Upper lobe of left lung (tissue), 6 donors: ENCODE results near the gene AMELX. TPM values are rescaled to one million over a fixed set of nuclear protein-coding genes. Genes with fewer than 3 reads are reported as not detected.

Experiments used
- ATAC-seq, 2 donors: fragments of 200-7000 bp; cut with Tn5 transposase; one replicate each; pipeline ENCODE4 v1.9.1; 2022; ENCODE audit warnings: mild to moderate bottlenecking in 2 of 2, moderate library complexity in 2 of 2; ENCODE audit not compliant: low FRiP score in 2 of 2
- DNase-seq, 2 donors: peaks; one replicate each; pipeline ENCODE4 v3.0.0-alpha.2; 2019 to 2020
- H3K27ac ChIP-seq, 4 donors: fragments of 200-600 bp; sonication (generic); one replicate each; pipeline ENCODE4 v1.5.1; 2016 to 2019
- H3K27me3 ChIP-seq, 4 donors: fragments of 200-600 bp; sonication (generic); one replicate each; pipeline ENCODE4 v1.5.1; 2017 to 2019
- H3K36me3 ChIP-seq, 4 donors: fragments of 200-600 bp; sonication (generic); one replicate each; pipeline ENCODE4 v1.5.1; 2016 to 2019
- H3K4me1 ChIP-seq, 4 donors: fragments of 200-600 bp; sonication (generic); one replicate each; pipeline ENCODE4 v1.5.1; 2018 to 2019
- H3K4me3 ChIP-seq, 4 donors: fragments of 200-600 bp; sonication (generic); one replicate each; pipeline ENCODE4 v1.5.1; 2017 to 2019; ENCODE audit warnings: mild to moderate bottlenecking in 2 of 4, moderate library complexity in 1 of 4
- H3K9me3 ChIP-seq, 4 donors: fragments of 200-600 bp; sonication (generic); one replicate each; pipeline ENCODE4 v1.5.1; 2018 to 2019
- EP300 ChIP-seq, 4 donors: sonication (generic); formaldehyde crosslinking; IDR thresholded peaks; one replicate each; pipeline ENCODE4 v1.5.1; 2017; ENCODE audit warnings: antibody characterized with exemption in 4 of 4, control low read depth in 2 of 4
- POLR2A ChIP-seq, 4 donors: fragments of 450-650 bp; IDR thresholded peaks; one replicate each; pipeline ENCODE4 v1.5.1; 2016 to 2017; ENCODE audit warnings: antibody characterized with exemption in 4 of 4, mild to moderate bottlenecking in 2 of 4
- POLR2AphosphoS5 ChIP-seq, 2 donors: sonication (generic); formaldehyde crosslinking; IDR thresholded peaks; one replicate each; pipeline ENCODE4 v1.5.1; 2017; ENCODE audit warnings: antibody characterized with exemption in 2 of 2
- WGBS, 2 donors: methylation state at CpG; one replicate each; pipeline ENCODE4 v1.1.5; 2017 to 2018; 5-methylcytosine and 5-hydroxymethylcytosine counted together
- total RNA-seq, 6 donors: library from RNA; depleted of rRNA in 4 of 6; stranded (reverse); fragments of >200 nt in 4 of 6; gene quantifications; one replicate each; pipeline versions ENCODE4 v1.1.0 to v1.2.1, GENCODE V29; 2016 to 2021
- TF ChIP-seq, protein P1 (sequence below), 6 experiments: fragments of 450-650 bp in 4 of 6; fragments of 200-600 bp in 2 of 6; sonication (generic) in 2 of 6; IDR thresholded peaks; one replicate each; pipeline ENCODE4 v1.5.1; 2016 to 2019; ENCODE audit warnings: antibody characterized with exemption in 6 of 6
- donor health status: DM: no; HTN: no; CAD: no; lungs with moderate emphysema.
- donor health status: DM: no; HTN: yes; CAD: no; lungs with severe emphysema.

AMELX gene
- total RNA-seq, 6 donors from 2014 or later, result not detected

DNA sequence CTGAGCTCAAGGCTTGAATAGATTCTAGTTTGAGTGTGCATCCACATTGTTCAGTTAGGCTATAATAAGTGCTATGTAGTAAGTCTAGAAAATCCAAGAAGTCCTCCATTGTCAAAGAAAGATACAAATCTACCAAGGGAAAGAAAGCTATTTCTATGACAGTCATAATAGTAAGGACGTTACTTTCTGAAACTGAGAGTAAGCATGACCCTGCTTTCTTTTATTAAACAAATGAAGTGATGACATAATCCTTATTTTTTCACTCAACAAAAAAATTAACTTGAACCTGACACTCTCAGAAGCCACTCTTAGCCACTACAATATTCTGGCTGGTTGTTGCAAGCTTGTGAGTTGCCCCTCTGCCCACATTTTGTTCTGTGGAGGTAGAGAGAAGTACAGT is 33.8 kb upstream of the AMELX start:
- no peak for DNase-seq
- H3K4me1 ChIP-seq, result no peaks in the 10 kb centered on the region
- H3K27me3 ChIP-seq, result no peaks in the 10 kb centered on the region
- H3K4me3 ChIP-seq, result no peak overlapping the region
- 63 to 69% methylated on average over 1 of the region's 1 CpG for WGBS, 2 donors
- H3K36me3 ChIP-seq, result no peaks in the 10 kb centered on the region
- ATAC-seq, result no peak
- H3K27ac ChIP-seq, result no peak overlapping the region
- H3K9me3 ChIP-seq, result no peaks in the 10 kb centered on the region
- TF ChIP-seq POLR2AphosphoS5 (IDR thresholded peaks at IDR 0.05) (no peak), POLR2A (IDR thresholded peaks at IDR 0.05) (no peak), EP300 (IDR thresholded peaks at IDR 0.05) (no peak)
- TF ChIP-seq, protein P1, sequence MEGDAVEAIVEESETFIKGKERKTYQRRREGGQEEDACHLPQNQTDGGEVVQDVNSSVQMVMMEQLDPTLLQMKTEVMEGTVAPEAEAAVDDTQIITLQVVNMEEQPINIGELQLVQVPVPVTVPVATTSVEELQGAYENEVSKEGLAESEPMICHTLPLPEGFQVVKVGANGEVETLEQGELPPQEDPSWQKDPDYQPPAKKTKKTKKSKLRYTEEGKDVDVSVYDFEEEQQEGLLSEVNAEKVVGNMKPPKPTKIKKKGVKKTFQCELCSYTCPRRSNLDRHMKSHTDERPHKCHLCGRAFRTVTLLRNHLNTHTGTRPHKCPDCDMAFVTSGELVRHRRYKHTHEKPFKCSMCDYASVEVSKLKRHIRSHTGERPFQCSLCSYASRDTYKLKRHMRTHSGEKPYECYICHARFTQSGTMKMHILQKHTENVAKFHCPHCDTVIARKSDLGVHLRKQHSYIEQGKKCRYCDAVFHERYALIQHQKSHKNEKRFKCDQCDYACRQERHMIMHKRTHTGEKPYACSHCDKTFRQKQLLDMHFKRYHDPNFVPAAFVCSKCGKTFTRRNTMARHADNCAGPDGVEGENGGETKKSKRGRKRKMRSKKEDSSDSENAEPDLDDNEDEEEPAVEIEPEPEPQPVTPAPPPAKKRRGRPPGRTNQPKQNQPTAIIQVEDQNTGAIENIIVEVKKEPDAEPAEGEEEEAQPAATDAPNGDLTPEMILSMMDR (IDR thresholded peaks at IDR 0.05), result no peak

GRCh38 chrX:11261260-11261659 is 32.0 kb upstream of the AMELX start:
- no peaks in the 10 kb centered on the region for H3K4me1 ChIP-seq
- TF ChIP-seq, protein P1 (IDR thresholded peaks at IDR 0.05), result no peak
- TF ChIP-seq EP300 (IDR thresholded peaks at IDR 0.05) (no peak), POLR2A (IDR thresholded peaks at IDR 0.05) (no peak), POLR2AphosphoS5 (IDR thresholded peaks at IDR 0.05) (no peak)

DNA sequence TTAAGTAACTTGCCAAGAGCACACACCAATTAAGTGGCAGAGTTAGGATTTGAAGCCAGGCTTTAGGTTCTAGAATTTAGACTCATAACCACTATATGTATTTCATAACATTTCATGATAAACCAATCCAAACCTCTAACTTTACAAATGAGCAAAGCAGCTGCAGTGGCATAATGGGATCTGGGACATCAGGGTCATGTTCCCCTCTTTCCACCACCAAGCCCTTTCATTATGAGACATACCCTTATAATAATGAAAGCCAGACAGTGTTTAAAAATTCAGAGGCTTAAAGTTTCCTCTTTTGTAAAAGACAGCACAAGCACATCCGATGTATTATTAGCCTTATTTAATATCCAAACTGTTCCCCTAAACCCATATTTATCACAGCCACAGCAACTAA is 28.3 kb upstream of the AMELX start:
- H3K36me3 ChIP-seq, result no peaks in the 10 kb centered on the region
- no peak overlapping the region for H3K4me3 ChIP-seq
- no peaks in the 10 kb centered on the region for H3K9me3 ChIP-seq
- no peaks in the 10 kb centered on the region for H3K4me1 ChIP-seq
- no peaks in the 10 kb centered on the region for H3K27me3 ChIP-seq
- 36 to 65% methylated on average over 1 of the region's 1 CpG for WGBS, 2 donors
- no peak for ATAC-seq
- no peak overlapping the region for H3K27ac ChIP-seq
- TF ChIP-seq, protein P1 (IDR thresholded peaks at IDR 0.05), result no peak
- TF ChIP-seq EP300 (IDR thresholded peaks at IDR 0.05), result no peak
- no peak for TF ChIP-seq POLR2AphosphoS5 (IDR thresholded peaks at IDR 0.05)
- no peak for TF ChIP-seq POLR2A (IDR thresholded peaks at IDR 0.05)
- no peak for DNase-seq

More at GRCh38 chrX:11261260-11261659, 32.0 kb upstream of the AMELX start:
- Histone ChIP-seq H3K36me3 (no peaks in the 10 kb centered on the region), H3K27ac (no peak overlapping the region), H3K9me3 (no peaks in the 10 kb centered on the region), H3K27me3 (no peaks in the 10 kb centered on the region), H3K4me3 (no peak overlapping the region)
- DNase-seq (no peak), ATAC-seq (no peak)
- 75 to 88% methylated on average over 1 of the region's 1 CpG for WGBS, 2 donors

DNA sequence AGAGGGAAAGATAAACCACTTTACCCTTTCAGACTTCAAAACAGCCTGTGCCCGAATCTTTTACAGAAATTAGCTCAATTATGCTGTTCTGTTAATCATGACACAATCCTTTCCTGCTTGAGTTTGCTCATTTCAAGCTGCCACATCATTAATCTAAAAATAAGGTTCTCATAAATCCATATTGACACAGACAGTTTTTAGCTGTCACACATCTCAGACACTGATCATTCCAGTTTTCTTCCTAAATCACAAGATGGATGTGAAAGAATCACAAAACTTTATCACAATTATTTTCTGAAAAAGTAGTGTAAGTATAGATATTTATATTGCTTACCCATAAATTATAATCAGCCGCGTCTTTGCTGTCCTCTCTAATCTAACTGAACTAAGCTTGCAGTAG is 27.9 kb upstream of the AMELX start:
- H3K27me3 ChIP-seq, result no peaks in the 10 kb centered on the region
- 35 to 40% methylated on average over 3 of the region's 3 CpGs for WGBS, 2 donors
- no peak for ATAC-seq
- no peak for DNase-seq
- no peak for TF ChIP-seq EP300 (IDR thresholded peaks at IDR 0.05)
- TF ChIP-seq, protein P1 (IDR thresholded peaks at IDR 0.05), result no peak
- TF ChIP-seq POLR2A (IDR thresholded peaks at IDR 0.05), result no peak
- no peak for TF ChIP-seq POLR2AphosphoS5 (IDR thresholded peaks at IDR 0.05)
- H3K4me3 ChIP-seq, result no peak overlapping the region
- no peaks in the 10 kb centered on the region for H3K4me1 ChIP-seq
- H3K27ac ChIP-seq, result peak overlapping the region in 1 of 4 donors; percentile 43
- H3K36me3 ChIP-seq, result no peaks in the 10 kb centered on the region
- no peaks in the 10 kb centered on the region for H3K9me3 ChIP-seq

DNA sequence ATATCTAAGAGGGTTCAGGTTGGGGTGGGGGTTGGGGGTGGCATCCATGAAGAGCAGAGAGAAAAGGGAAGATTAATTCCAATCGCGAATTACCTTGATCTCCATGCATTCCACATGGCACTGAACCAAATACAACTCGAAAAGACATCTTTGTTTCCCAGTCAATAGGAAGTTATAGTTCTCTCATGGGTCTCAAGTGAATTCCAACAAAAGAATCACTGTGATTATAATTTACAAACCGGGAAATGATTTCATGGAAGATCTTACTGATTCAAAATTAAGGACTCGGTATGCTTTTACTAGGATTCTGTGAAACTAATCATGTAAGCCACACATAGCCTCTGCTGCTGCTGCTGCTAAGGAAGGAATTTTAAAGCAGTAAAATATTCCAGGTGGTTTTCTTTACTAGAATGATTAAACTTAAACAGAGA is 26.6 kb upstream of the AMELX start:
- 67 to 71% methylated on average over 5 of the region's 5 CpGs for WGBS, 2 donors
- H3K36me3 ChIP-seq, result no peaks in the 10 kb centered on the region
- H3K27me3 ChIP-seq, result no peaks in the 10 kb centered on the region
- H3K4me3 ChIP-seq, result no peak overlapping the region
- H3K9me3 ChIP-seq, result no peaks in the 10 kb centered on the region
- TF ChIP-seq POLR2A (IDR thresholded peaks at IDR 0.05), result no peak
- TF ChIP-seq, protein P1 (IDR thresholded peaks at IDR 0.05), result no peak
- no peak for TF ChIP-seq POLR2AphosphoS5 (IDR thresholded peaks at IDR 0.05)
- TF ChIP-seq EP300 (IDR thresholded peaks at IDR 0.05), result no peak
- DNase-seq (no peak), ATAC-seq (no peak)
- H3K27ac ChIP-seq, result no peak overlapping the region
- H3K4me1 ChIP-seq, result no peaks in the 10 kb centered on the region
